Stimulated activated CD8-positive, alpha-beta memory T cell treated with anti-CD3 and anti-CD28 coated beads, Interleukin-7, amount 100 ng/mL, for 4 hours (primary cell): ENCODE data around the gene TRA2B.

Experiments
- DNase-seq, 2 donors: peaks; one replicate each; pipeline ENCODE4 v3.0.0-alpha.2; 2020; ENCODE audit warnings: low read depth in 2 of 2

The TRA2B gene

GRCh38 chr3:185937689-185938374 is at the start of gene TRA2B:
TSS of gene TRA2B (minus strand) at chr3:185938014. CDS start at chr3:185937860, 154 bp downstream.
- DNase-seq, result peak; percentile 98 to 99

- no peak for DNase-seq
Observed at GRCh38 chr3:185986198-185986777, 48.5 kb upstream of the TRA2B start.

GRCh38 chr3:185984203-185984602 is 46.4 kb upstream of the TRA2B start:
- no peak for DNase-seq

GRCh38 chr3:185983495-185984141 is 45.8 kb upstream of the TRA2B start:
- peak in 1 of 2 donors; percentile 26 for DNase-seq

GRCh38 chr3:185982632-185983031 is 44.8 kb upstream of the TRA2B start:
- no peak for DNase-seq

- DNase-seq, result no peak
Observed at GRCh38 chr3:185981621-185982020, 43.8 kb upstream of the TRA2B start.

- no peak for DNase-seq
Observed at GRCh38 chr3:185979721-185980121, 41.9 kb upstream of the TRA2B start.

- no peak for DNase-seq
Observed at GRCh38 chr3:185978516-185978915, 40.7 kb upstream of the TRA2B start.

- no peak for DNase-seq
Observed at GRCh38 chr3:185977679-185978040, 39.8 kb upstream of the TRA2B start.

GRCh38 chr3:185976977-185977678 is 39.3 kb upstream of the TRA2B start:
- DNase-seq, result peak; percentile 70

GRCh38 chr3:185976100-185976499 is 38.3 kb upstream of the TRA2B start:
- DNase-seq, result no peak

- no peak for DNase-seq
Observed at GRCh38 chr3:185971579-185971978, 33.8 kb upstream of the TRA2B start.

- DNase-seq, result no peak
Observed at GRCh38 chr3:185968168-185968567, 30.4 kb upstream of the TRA2B start.

- no peak for DNase-seq
Observed at GRCh38 chr3:185966655-185967054, 28.8 kb upstream of the TRA2B start.

- DNase-seq, result no peak
Observed at GRCh38 chr3:185965496-185965895, 27.7 kb upstream of the TRA2B start.

- no peak for DNase-seq
Observed at GRCh38 chr3:185961675-185962232, 23.9 kb upstream of the TRA2B start.

GRCh38 chr3:185960522-185961288 is 22.9 kb upstream of the TRA2B start:
- no peak for DNase-seq

GRCh38 chr3:185959609-185960521 is 22.1 kb upstream of the TRA2B start:
- no peak for DNase-seq

GRCh38 chr3:185958626-185959025 is 20.8 kb upstream of the TRA2B start:
- no peak for DNase-seq

- DNase-seq, result no peak
Observed at GRCh38 chr3:185956244-185956643, 18.4 kb upstream of the TRA2B start.

GRCh38 chr3:185954366-185954723 is 16.5 kb upstream of the TRA2B start:
- no peak for DNase-seq
